Liver (tissue), 3 donors: Measurements from ENCODE around the gene PAPPA.

Experiments
- EGR1 ChIP-seq, 2 donors: IDR thresholded peaks; 2 replicates each; pipeline ENCODE4 v1.6.1; 2016 to 2018; ENCODE audit warnings: antibody characterized with exemption in 2 of 2, low read depth in 2 of 2
- GABPA ChIP-seq, 2 donors: IDR thresholded peaks in 1 of 2; conservative IDR thresholded peaks in 1 of 2; 2 replicates each; pipeline ENCODE4 v1.6.1; 2016; ENCODE audit warnings: antibody characterized with exemption in 2 of 2, mild to moderate bottlenecking in 1 of 2, moderate library complexity in 1 of 2
- HNF4A ChIP-seq, 2 donors: conservative IDR thresholded peaks; 2 replicates each; pipeline ENCODE4 v1.6.1; 2016; ENCODE audit warnings: antibody characterized with exemption in 2 of 2, mild to moderate bottlenecking in 2 of 2
- JUND ChIP-seq, 2 donors: IDR thresholded peaks; 2 replicates each; pipeline ENCODE4 v1.6.1; 2016; ENCODE audit warnings: antibody characterized with exemption in 2 of 2
- RAD21 ChIP-seq, 2 donors: IDR thresholded peaks; 2 replicates each; pipeline ENCODE4 v1.6.1; 2016; ENCODE audit warnings: antibody characterized with exemption in 2 of 2, mild to moderate bottlenecking in 2 of 2
- RXRA ChIP-seq, 2 donors: IDR thresholded peaks; 2 replicates each; pipeline ENCODE4 v1.6.1; 2017 to 2018; ENCODE audit warnings: antibody characterized with exemption in 2 of 2, mild to moderate bottlenecking in 1 of 2
- SP1 ChIP-seq: IDR thresholded peaks from 2 replicates; pipeline ENCODE4 v1.6.1; 2018; ENCODE audit warnings: antibody characterized with exemption, mild to moderate bottlenecking
- TAF1 ChIP-seq: conservative IDR thresholded peaks from 2 replicates; pipeline ENCODE4 v1.6.1; 2016; ENCODE audit warnings: antibody characterized with exemption, mild to moderate bottlenecking
- YY1 ChIP-seq: IDR thresholded peaks from 2 replicates; pipeline ENCODE4 v1.6.1; 2016; ENCODE audit warnings: antibody characterized with exemption, mild to moderate bottlenecking
- TF ChIP-seq, protein P1 (sequence below): fragments of 150-350 bp; IDR thresholded peaks from 2 replicates; pipeline ENCODE4 v1.5.1; 2017; ENCODE audit warnings: improper control_type of control experiment, low read depth, low read length; ENCODE audit not compliant: missing input control
- TF ChIP-seq, protein P2 (sequence below): IDR thresholded peaks from 2 replicates; pipeline ENCODE4 v1.6.1; 2016; ENCODE audit warnings: antibody characterized with exemption
- TF ChIP-seq, protein P3 (sequence below): IDR thresholded peaks from 2 replicates; pipeline ENCODE4 v1.6.1; 2016; ENCODE audit warnings: antibody characterized with exemption
- TF ChIP-seq, protein P4 (sequence below): IDR thresholded peaks from 2 replicates; pipeline ENCODE4 v1.6.1; 2016; ENCODE audit warnings: antibody characterized with exemption, mild to moderate bottlenecking
- donor health status: healthy.
- donor health status: healthy.

DNA sequence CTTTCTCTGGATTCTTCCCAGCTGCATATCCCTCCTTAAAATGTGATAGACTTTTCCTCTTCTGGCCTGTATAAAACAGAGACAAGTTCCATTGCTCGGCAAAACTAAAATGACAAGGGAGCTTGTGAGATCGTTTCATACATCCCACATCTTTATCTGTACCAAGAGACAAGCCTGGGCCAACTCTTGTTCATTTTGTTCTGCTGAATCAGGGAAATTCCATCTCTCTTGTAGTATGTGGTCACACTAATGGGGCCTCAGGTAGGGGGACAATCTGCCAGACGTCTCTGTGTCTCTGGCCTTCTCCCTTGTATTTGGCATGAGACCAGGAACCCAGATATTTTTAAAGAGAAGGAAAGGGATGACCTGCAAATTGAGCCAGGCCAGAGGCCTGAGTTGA is 18.6 kb upstream of the PAPPA start:
- TF ChIP-seq, protein P1, sequence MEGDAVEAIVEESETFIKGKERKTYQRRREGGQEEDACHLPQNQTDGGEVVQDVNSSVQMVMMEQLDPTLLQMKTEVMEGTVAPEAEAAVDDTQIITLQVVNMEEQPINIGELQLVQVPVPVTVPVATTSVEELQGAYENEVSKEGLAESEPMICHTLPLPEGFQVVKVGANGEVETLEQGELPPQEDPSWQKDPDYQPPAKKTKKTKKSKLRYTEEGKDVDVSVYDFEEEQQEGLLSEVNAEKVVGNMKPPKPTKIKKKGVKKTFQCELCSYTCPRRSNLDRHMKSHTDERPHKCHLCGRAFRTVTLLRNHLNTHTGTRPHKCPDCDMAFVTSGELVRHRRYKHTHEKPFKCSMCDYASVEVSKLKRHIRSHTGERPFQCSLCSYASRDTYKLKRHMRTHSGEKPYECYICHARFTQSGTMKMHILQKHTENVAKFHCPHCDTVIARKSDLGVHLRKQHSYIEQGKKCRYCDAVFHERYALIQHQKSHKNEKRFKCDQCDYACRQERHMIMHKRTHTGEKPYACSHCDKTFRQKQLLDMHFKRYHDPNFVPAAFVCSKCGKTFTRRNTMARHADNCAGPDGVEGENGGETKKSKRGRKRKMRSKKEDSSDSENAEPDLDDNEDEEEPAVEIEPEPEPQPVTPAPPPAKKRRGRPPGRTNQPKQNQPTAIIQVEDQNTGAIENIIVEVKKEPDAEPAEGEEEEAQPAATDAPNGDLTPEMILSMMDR = no peak
- TF ChIP-seq TAF1 (no peak), SP1 (no peak), JUND (IDR thresholded peaks at IDR 0.05) (no peak), EGR1 (IDR thresholded peaks at IDR 0.05; ENCODE audit: low read depth in 2 of 2) (no peak), RXRA (IDR thresholded peaks at IDR 0.05) (no peak), HNF4A (conservative IDR thresholded peaks at IDR 0.05) (no peak), YY1 (no peak), GABPA (IDR thresholded peaks at IDR 0.05 in 1 of 2, conservative IDR thresholded peaks at IDR 0.05 in 1 of 2) (no peak), RAD21 (IDR thresholded peaks at IDR 0.05) (no peak)
- TF ChIP-seq, protein P2, sequence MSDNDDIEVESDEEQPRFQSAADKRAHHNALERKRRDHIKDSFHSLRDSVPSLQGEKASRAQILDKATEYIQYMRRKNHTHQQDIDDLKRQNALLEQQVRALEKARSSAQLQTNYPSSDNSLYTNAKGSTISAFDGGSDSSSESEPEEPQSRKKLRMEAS = no peak
- TF ChIP-seq, protein P3, sequence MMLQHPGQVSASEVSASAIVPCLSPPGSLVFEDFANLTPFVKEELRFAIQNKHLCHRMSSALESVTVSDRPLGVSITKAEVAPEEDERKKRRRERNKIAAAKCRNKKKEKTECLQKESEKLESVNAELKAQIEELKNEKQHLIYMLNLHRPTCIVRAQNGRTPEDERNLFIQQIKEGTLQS = no peak
- TF ChIP-seq, protein P4, sequence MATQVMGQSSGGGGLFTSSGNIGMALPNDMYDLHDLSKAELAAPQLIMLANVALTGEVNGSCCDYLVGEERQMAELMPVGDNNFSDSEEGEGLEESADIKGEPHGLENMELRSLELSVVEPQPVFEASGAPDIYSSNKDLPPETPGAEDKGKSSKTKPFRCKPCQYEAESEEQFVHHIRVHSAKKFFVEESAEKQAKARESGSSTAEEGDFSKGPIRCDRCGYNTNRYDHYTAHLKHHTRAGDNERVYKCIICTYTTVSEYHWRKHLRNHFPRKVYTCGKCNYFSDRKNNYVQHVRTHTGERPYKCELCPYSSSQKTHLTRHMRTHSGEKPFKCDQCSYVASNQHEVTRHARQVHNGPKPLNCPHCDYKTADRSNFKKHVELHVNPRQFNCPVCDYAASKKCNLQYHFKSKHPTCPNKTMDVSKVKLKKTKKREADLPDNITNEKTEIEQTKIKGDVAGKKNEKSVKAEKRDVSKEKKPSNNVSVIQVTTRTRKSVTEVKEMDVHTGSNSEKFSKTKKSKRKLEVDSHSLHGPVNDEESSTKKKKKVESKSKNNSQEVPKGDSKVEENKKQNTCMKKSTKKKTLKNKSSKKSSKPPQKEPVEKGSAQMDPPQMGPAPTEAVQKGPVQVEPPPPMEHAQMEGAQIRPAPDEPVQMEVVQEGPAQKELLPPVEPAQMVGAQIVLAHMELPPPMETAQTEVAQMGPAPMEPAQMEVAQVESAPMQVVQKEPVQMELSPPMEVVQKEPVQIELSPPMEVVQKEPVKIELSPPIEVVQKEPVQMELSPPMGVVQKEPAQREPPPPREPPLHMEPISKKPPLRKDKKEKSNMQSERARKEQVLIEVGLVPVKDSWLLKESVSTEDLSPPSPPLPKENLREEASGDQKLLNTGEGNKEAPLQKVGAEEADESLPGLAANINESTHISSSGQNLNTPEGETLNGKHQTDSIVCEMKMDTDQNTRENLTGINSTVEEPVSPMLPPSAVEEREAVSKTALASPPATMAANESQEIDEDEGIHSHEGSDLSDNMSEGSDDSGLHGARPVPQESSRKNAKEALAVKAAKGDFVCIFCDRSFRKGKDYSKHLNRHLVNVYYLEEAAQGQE = no peak
